Activated T-helper 17 cell treated with anti-CD3 and anti-CD28 coated beads, Interleukin-2, amount 50 U/mL, for 72 hours (primary cell): ENCODE measurements around the gene SSC5D. TPM values are rescaled to one million over a fixed set of nuclear protein-coding genes. Genes with fewer than 3 reads are reported as not detected.

Experiments used
- ATAC-seq: fragments of 150-1000 bp; cut with Tn5 transposase; replicated peaks from 2 replicates; pipeline ENCODE4 v1.10.0; 2021; ENCODE audit warnings: mild to moderate bottlenecking, moderate library complexity
- H3K27ac Mint-ChIP-seq: one replicate; pipeline ENCODE4 v1.8.0; 2022; ENCODE audit warnings: mixed read lengths
- H3K27me3 Mint-ChIP-seq: one replicate; pipeline ENCODE4 v1.8.0; 2022; ENCODE audit warnings: mixed read lengths
- H3K36me3 Mint-ChIP-seq: one replicate; pipeline ENCODE4 v1.8.0; 2022; ENCODE audit warnings: low read depth, mild to moderate bottlenecking, mixed read lengths
- H3K4me1 Mint-ChIP-seq: one replicate; pipeline ENCODE4 v1.8.0; 2022; ENCODE audit warnings: mixed read lengths
- H3K4me3 Mint-ChIP-seq: one replicate; pipeline ENCODE4 v1.8.0; 2022; ENCODE audit warnings: mild to moderate bottlenecking, mixed read lengths
- H3K9me3 Mint-ChIP-seq: one replicate; pipeline ENCODE4 v1.8.0; 2022; ENCODE audit warnings: mixed read lengths
- total RNA-seq, 2 donors: library from RNA; stranded (reverse); gene quantifications; one replicate each; pipeline ENCODE4 v1.2.3, GENCODE V29; 2022

SSC5D gene
- total RNA-seq, 2 donors from 2014 or later: 0.41 to 0.69 TPM

DNA sequence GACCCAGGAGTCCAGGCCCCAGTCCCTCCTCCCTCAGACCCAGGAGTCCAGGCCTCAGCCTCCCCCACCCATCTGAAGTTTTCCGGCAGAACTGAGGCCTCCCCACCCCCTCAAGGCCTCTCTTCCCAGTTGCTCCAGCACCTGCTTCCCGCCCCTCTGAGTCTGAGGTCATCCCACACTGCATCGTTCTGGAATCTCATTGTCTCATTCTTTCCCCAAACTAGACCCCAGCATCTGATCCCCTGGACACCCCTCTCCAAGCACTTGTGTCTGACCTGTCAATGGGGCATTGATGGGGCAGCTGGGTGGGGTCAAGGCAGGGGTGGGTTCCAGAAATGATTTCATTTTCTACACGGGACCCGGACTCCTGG is 49.5 kb downstream of the SSC5D start:
- Mint-ChIP-seq H3K27me3 (no peaks in the 10 kb centered on the region), H3K36me3 (no peaks in the 10 kb centered on the region)

DNA sequence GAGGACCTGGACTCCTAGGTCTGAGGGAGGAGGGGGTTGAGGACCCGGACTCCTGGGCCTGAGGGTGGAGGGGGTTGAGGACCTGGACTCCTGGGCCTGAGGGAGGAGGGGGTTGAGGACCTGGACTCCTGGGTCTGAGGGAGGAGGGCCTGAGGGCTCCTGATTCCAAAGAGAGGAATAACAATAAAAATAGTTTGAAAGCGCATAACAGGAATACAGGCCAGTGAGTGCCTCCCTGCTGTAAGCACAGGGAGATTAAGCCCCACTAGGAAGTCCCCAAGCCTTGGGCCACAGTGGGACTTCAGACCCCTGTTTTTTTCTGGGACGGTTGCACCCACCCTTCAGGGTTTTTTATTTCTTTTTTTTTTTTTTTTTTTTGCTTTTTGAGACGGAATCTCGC is 49.9 kb downstream of the SSC5D start:
- no peak overlapping the region for H3K27ac Mint-ChIP-seq
- no peaks in the 10 kb centered on the region for H3K36me3 Mint-ChIP-seq
- H3K9me3 Mint-ChIP-seq: no peaks in the 10 kb centered on the region
- no peaks in the 10 kb centered on the region for H3K27me3 Mint-ChIP-seq
- no peaks in the 10 kb centered on the region for H3K4me1 Mint-ChIP-seq
- no peak for ATAC-seq
- no peak overlapping the region for H3K4me3 Mint-ChIP-seq

More for the DNA sequence above, 49.5 kb downstream of the SSC5D start:
- ATAC-seq: no peak
- Mint-ChIP-seq H3K27ac (no peak overlapping the region), H3K4me3 (no peak overlapping the region), H3K4me1 (no peaks in the 10 kb centered on the region), H3K9me3 (no peaks in the 10 kb centered on the region)

GRCh38 chr19:55539090-55539984 is 51.1 kb downstream of the SSC5D start:
- Mint-ChIP-seq H3K9me3 (no peaks in the 10 kb centered on the region), H3K36me3 (no peaks in the 10 kb centered on the region), H3K4me1 (no peaks in the 10 kb centered on the region), H3K4me3 (no peak overlapping the region), H3K27ac (no peak overlapping the region), H3K27me3 (no peaks in the 10 kb centered on the region)
- ATAC-seq: no peak

DNA sequence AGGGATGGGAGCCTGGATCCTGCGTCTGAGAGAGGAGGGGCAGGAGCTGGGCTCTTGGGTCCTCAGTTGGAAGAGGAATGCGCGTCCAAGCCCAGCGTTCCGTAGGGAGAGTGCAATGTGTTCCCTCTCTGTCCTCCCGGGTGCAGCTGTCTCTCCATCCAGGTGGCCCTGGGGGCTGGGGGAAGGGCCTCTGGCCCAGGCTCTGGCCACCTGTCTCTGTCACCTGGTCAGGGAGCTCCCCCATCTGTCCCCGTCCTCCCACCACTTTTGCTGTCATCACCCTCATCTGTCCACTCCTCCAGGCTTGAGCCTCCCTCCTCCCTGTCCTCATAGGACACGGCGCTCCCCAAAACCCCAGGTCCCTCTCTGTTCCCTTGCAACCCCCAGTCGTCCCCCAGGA is 52.4 kb downstream of the SSC5D start:
- no peaks in the 10 kb centered on the region for H3K36me3 Mint-ChIP-seq
- no peak overlapping the region for H3K27ac Mint-ChIP-seq
- ATAC-seq: no peak
- H3K4me3 Mint-ChIP-seq: no peak overlapping the region
- H3K4me1 Mint-ChIP-seq: no peaks in the 10 kb centered on the region
- H3K9me3 Mint-ChIP-seq: no peaks in the 10 kb centered on the region
- peaks cover 6% of the 10 kb centered on the region for H3K27me3 Mint-ChIP-seq

- H3K27me3 Mint-ChIP-seq: peaks cover 11% of the 10 kb centered on the region
- no peak overlapping the region for H3K27ac Mint-ChIP-seq
- no peaks in the 10 kb centered on the region for H3K36me3 Mint-ChIP-seq
- H3K9me3 Mint-ChIP-seq: no peaks in the 10 kb centered on the region
- no peak overlapping the region for H3K4me3 Mint-ChIP-seq
- H3K4me1 Mint-ChIP-seq: no peaks in the 10 kb centered on the region
- no peak for ATAC-seq
Measured at GRCh38 chr19:55541091-55541490, 52.9 kb downstream of the SSC5D start.

DNA sequence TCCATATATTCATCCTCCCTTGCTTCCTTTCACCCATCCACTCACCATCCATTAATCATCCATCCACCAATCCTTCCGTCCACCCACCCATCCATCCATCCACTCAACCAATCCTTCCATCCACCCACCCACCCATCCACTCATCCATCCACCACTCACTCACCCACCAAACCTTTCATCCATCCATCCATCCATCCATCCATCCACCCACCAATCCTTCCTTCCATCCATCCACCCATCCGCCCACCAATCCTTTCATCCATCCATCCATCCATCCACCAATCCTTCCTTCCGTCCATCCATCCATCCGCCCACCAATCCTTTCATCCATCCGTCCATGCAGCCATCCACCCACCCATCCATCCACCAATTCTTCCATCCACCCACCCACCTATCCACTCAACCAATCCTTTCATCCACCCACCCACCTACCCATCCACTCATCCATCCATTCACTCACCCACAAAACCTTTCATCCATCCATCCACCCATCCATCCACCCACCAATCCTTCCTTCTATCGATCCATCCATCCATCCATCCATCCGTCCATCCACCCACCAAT is 54.1 kb downstream of the SSC5D start:
- ATAC-seq: no peak
- no peaks in the 10 kb centered on the region for H3K9me3 Mint-ChIP-seq
- no peak overlapping the region for H3K4me3 Mint-ChIP-seq
- H3K36me3 Mint-ChIP-seq: no peaks in the 10 kb centered on the region
- H3K27ac Mint-ChIP-seq: no peak overlapping the region
- H3K27me3 Mint-ChIP-seq: peaks cover 13% of the 10 kb centered on the region
- no peaks in the 10 kb centered on the region for H3K4me1 Mint-ChIP-seq

DNA sequence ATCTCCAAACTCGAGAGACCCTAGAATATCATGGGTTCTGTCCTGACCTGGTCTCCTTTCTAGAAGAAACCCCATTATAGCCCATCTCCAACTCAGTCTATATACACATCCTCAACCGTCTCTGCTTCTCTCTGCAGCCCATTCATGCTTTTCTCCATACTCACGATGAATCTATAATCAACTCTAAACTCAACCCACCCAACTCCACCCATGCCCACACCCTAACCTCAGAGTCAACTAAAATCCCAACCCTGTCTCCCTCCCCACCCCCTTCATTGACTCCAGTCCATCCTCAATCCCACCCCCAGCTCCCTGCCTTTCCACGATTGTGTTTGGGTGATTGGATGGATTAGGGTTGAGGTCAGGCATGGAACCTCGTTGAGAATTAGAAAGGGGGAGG is 55.3 kb downstream of the SSC5D start:
- Mint-ChIP-seq H3K9me3 (no peaks in the 10 kb centered on the region), H3K27me3 (peaks cover 21% of the 10 kb centered on the region), H3K27ac (no peak overlapping the region), H3K4me3 (no peak overlapping the region), H3K36me3 (no peaks in the 10 kb centered on the region), H3K4me1 (no peaks in the 10 kb centered on the region)
- ATAC-seq: no peak

DNA sequence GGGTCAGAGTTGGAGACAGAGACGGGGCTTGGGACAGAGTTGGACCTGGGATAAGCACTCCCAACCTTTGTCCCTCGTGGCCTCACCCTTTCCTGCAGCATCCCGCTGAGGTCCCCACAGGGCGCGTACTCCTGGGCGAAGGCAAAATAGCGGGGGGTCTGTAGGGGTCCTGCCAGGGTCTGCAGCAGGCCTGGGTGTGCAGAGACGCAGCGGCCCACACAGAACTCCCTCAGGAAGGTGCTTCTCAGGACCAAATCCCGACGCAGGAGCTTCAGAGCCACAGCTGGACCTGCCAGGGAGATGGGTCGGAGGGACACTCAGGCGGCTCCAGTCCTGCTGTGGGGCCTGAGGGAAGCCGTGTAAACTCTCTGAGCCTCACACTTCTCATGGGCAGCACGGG is 55.8 kb downstream of the SSC5D start:
- Mint-ChIP-seq H3K36me3 (no peaks in the 10 kb centered on the region), H3K4me3 (no peak overlapping the region), H3K27ac (no peak overlapping the region), H3K27me3 (peaks cover 21% of the 10 kb centered on the region), H3K9me3 (no peaks in the 10 kb centered on the region), H3K4me1 (no peaks in the 10 kb centered on the region)
- no peak for ATAC-seq

GRCh38 chr19:55544776-55545439 is 56.7 kb downstream of the SSC5D start:
- Mint-ChIP-seq H3K4me3 (no peak overlapping the region), H3K9me3 (no peaks in the 10 kb centered on the region), H3K36me3 (no peaks in the 10 kb centered on the region), H3K27me3 (peaks cover 21% of the 10 kb centered on the region), H3K27ac (no peak overlapping the region), H3K4me1 (no peaks in the 10 kb centered on the region)
- ATAC-seq: no peak

DNA sequence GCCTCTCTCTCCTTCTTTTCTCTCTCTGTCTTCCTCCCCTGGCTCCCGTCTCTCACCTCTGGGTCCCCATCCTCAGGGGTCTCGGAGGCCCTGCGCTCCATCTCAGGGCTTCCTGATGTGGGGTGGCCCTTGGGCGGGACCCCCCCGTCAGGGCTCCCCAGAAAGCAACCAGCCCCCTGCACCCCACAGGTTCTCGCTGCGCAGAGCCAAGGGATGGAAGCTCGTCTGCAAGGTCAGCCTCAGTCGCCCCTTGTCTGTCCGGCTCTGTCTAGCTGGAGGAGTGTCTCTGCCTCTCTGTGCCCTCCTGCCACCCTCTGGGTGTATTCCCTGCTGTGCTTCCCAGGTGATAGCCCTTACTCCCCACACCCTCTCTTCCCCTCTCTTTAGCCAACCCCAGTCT is 57.2 kb downstream of the SSC5D start, which contains the start of gene SBK3:
SBK3 (minus strand) TSS at position 101 of the 400 bp plus-strand sequence; CDS start at position 101, 0 bp downstream.
- Mint-ChIP-seq H3K9me3 (no peaks in the 10 kb centered on the region), H3K4me1 (no peaks in the 10 kb centered on the region), H3K36me3 (no peaks in the 10 kb centered on the region), H3K27me3 (peaks cover 21% of the 10 kb centered on the region), H3K27ac (no peak within 1 kb of the TSS), H3K4me3 (no peak within 1 kb of the TSS)
- ATAC-seq: no peak

DNA sequence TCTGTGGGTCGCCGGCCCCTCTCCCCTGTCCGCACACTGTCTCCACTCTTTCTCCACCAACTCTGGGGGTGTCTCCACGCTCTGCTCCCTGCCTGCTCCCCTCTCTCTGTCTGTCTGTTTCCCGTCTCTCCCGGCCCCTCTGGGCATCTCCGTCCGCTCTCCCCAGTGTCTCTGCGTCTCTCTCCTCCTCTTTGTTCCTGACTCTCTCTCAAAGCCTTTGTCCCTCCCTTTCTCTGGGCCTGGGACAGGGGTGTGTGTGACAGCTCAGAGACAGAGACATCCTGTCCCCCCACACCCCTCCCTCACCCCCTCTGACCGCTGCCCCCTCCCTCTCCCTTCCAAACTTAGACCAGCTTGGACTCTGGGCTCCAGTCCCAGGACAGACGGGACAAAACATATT is 57.8 kb downstream of the SSC5D start:
- Mint-ChIP-seq H3K27ac (no peak overlapping the region), H3K4me1 (no peaks in the 10 kb centered on the region), H3K9me3 (no peaks in the 10 kb centered on the region), H3K27me3 (peaks cover 21% of the 10 kb centered on the region), H3K4me3 (no peak overlapping the region), H3K36me3 (no peaks in the 10 kb centered on the region)
- no peak for ATAC-seq

GRCh38 chr19:55546822-55547614 is 58.8 kb downstream of the SSC5D start:
- no peak overlapping the region for H3K27ac Mint-ChIP-seq
- no peaks in the 10 kb centered on the region for H3K9me3 Mint-ChIP-seq
- no peak for ATAC-seq
- no peak overlapping the region for H3K4me3 Mint-ChIP-seq
- H3K27me3 Mint-ChIP-seq: peaks cover 21% of the 10 kb centered on the region
- no peaks in the 10 kb centered on the region for H3K4me1 Mint-ChIP-seq
- no peaks in the 10 kb centered on the region for H3K36me3 Mint-ChIP-seq

DNA sequence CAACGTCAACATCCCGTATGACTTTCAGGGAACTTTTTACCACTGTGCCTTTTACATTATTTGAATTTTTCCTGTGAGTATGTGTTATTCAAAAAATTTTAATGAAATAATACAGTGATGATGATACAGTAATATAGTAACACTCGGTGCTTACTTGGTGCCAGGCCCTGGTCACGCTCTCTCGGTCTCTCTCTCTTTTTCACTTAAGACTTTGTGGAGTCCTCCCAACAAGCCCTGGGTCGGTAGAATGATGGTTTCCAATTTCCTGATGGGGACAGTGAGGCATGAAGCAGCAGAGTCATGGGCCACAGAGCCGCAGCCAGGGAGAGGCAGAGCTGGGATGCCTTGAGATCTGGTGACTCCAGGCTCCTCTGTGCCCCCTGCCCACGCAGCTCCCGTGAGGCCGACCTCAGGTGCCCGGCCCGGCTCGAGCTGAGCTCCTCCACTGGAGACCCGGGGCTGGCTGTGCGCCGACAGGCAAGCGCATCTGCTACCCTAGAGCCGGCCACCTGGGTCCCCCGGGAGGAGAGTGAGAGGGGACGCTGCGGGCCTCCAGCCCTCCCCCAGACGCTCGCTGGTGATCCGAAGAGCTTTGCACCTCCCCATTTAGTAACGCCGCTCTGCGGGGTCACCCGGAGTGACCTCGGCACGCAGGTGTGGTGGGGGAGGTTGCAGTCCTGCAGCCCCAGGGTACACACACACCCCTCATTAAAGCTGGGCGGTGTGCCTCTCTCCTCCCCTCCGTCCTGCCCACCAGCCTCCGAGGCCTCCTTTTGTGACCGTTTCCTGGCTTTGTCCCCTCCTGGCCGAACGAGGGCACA is 61.5 kb downstream of the SSC5D start:
- Mint-ChIP-seq H3K4me1 (no peaks in the 10 kb centered on the region), H3K4me3 (no peak overlapping the region), H3K27ac (no peak overlapping the region), H3K27me3 (peaks cover 24% of the 10 kb centered on the region), H3K36me3 (no peaks in the 10 kb centered on the region), H3K9me3 (no peaks in the 10 kb centered on the region)
- ATAC-seq: no peak

- no peak for ATAC-seq
- Mint-ChIP-seq H3K4me3 (no peak overlapping the region), H3K27ac (no peak overlapping the region), H3K9me3 (no peaks in the 10 kb centered on the region), H3K4me1 (no peaks in the 10 kb centered on the region), H3K36me3 (no peaks in the 10 kb centered on the region), H3K27me3 (peaks cover 21% of the 10 kb centered on the region)
Measured at GRCh38 chr19:55550321-55550650, 62.0 kb downstream of the SSC5D start.
